HEK293 (cell line): ENCODE results near the gene SUPT5H.

Experiments
- CTCF ChIA-PET: fragments of 350-600 bp; formaldehyde crosslinking; extraction: SDS; loops from one replicate; lab custom pipeline; 2021; ENCODE audit warnings: antibody characterized with exemption; lab: Yijun Ruan, JAX
- POLR2A ChIA-PET: fragments of 300-600 bp; formaldehyde crosslinking; extraction: SDS; loops from one replicate; lab custom pipeline; 2020; ENCODE audit warnings: antibody characterized with exemption, inconsistent platforms; lab: Yijun Ruan, JAX
- H3K27ac ChIP-seq: fragments of 200-500 bp; sonication (Bioruptor generic); 2 replicates; pipeline ENCODE4 v1.5.1; 2014; ENCODE audit warnings: low read depth, low read length, control low read depth, inconsistent platforms; ENCODE audit errors: extremely low read depth
- H3K36me3 ChIP-seq, 2 experiments: fragments of 200-500 bp in 1 of 2; sonication (Bioruptor generic) in 1 of 2; 1 replicate in 1 of 2; 2 replicates in 1 of 2; pipeline ENCODE4 v1.5.1; 2014 to 2017; ENCODE audit warnings: inconsistent platforms in 2 of 2, low read length in 2 of 2; ENCODE audit not compliant: control insufficient read depth in 2 of 2, insufficient read depth in 1 of 2
- H3K4me1 ChIP-seq: fragments of 200-500 bp; sonication (Bioruptor generic); 2 replicates; pipeline ENCODE4 v1.5.1; 2014; ENCODE audit warnings: mild to moderate bottlenecking, low read length, inconsistent platforms; ENCODE audit not compliant: control insufficient read depth, insufficient read depth
- H3K4me3 ChIP-seq: 2 replicates; pipeline ENCODE4 v1.5.1; 2011; ENCODE audit warnings: low read depth, mild to moderate bottlenecking, control low read depth, low read length, moderate library complexity
- H3K9me3 ChIP-seq: fragments of 200-500 bp; sonication (Bioruptor generic); 2 replicates; pipeline ENCODE4 v1.5.1; 2014; ENCODE audit warnings: low read depth, low read length, inconsistent platforms; ENCODE audit not compliant: control insufficient read depth, insufficient read depth
- BCL11A ChIP-seq: fragments of 450-650 bp; formaldehyde crosslinking; IDR thresholded peaks from 2 replicates; pipeline ENCODE4 v1.5.1; 2016; ENCODE audit warnings: low read depth, missing biosample characterization, missing genetic modification characterization
- GLIS2 ChIP-seq: fragments of 450-650 bp; formaldehyde crosslinking; IDR thresholded peaks from 2 replicates; pipeline ENCODE4 v1.5.1; 2016; ENCODE audit warnings: missing biosample characterization, missing genetic modification characterization
- KLF17 ChIP-seq: fragments of 450-650 bp; formaldehyde crosslinking; IDR thresholded peaks from 2 replicates; pipeline ENCODE4 v1.5.1; 2016; ENCODE audit warnings: missing biosample characterization, missing genetic modification characterization
- MZF1 ChIP-seq: fragments of 450-650 bp; formaldehyde crosslinking; IDR thresholded peaks from 2 replicates; pipeline ENCODE4 v1.5.1; 2017; ENCODE audit warnings: missing biosample characterization, missing genetic modification characterization, borderline replicate concordance
- SCRT1 ChIP-seq: fragments of 450-650 bp; formaldehyde crosslinking; IDR thresholded peaks from 2 replicates; pipeline ENCODE4 v1.5.1; 2016; ENCODE audit warnings: missing biosample characterization, missing genetic modification characterization, borderline replicate concordance
- WT1 ChIP-seq: fragments of 450-650 bp; formaldehyde crosslinking; IDR thresholded peaks from 2 replicates; pipeline ENCODE4 v1.5.1; 2016; ENCODE audit warnings: missing biosample characterization, missing genetic modification characterization
- ZBTB20 ChIP-seq: fragments of 450-650 bp; formaldehyde crosslinking; IDR thresholded peaks from 2 replicates; pipeline ENCODE4 v1.5.1; 2016; ENCODE audit warnings: missing biosample characterization, missing genetic modification characterization
- ZBTB21 ChIP-seq: fragments of 450-650 bp; formaldehyde crosslinking; IDR thresholded peaks from 2 replicates; pipeline ENCODE4 v1.5.1; 2017; ENCODE audit warnings: missing biosample characterization, missing genetic modification characterization
- ZBTB48 ChIP-seq: fragments of 450-650 bp; formaldehyde crosslinking; IDR thresholded peaks from 2 replicates; pipeline ENCODE4 v1.5.1; 2016; ENCODE audit warnings: missing biosample characterization, missing genetic modification characterization
- ZBTB6 ChIP-seq: fragments of 450-650 bp; formaldehyde crosslinking; IDR thresholded peaks from 2 replicates; pipeline ENCODE4 v1.5.1; 2017; ENCODE audit warnings: missing biosample characterization, missing genetic modification characterization
- ZEB2 ChIP-seq: fragments of 450-650 bp; formaldehyde crosslinking; IDR thresholded peaks from 2 replicates; pipeline ENCODE4 v1.5.1; 2016; ENCODE audit warnings: missing biosample characterization, missing genetic modification characterization
- ZNF121 ChIP-seq: fragments of 450-650 bp; formaldehyde crosslinking; IDR thresholded peaks from 2 replicates; pipeline ENCODE4 v1.5.1; 2016; ENCODE audit warnings: missing biosample characterization, missing genetic modification characterization
- ZNF146 ChIP-seq: fragments of 450-650 bp; formaldehyde crosslinking; IDR thresholded peaks from 2 replicates; pipeline ENCODE4 v1.5.1; 2016; ENCODE audit warnings: missing biosample characterization, missing genetic modification characterization
- ZNF169 ChIP-seq: fragments of 450-650 bp; formaldehyde crosslinking; IDR thresholded peaks from 2 replicates; pipeline ENCODE4 v1.5.1; 2016; ENCODE audit warnings: missing biosample characterization, missing genetic modification characterization
- ZNF202 ChIP-seq: fragments of 450-650 bp; formaldehyde crosslinking; IDR thresholded peaks from 2 replicates; pipeline ENCODE4 v1.5.1; 2016; ENCODE audit warnings: missing biosample characterization, missing genetic modification characterization, borderline replicate concordance
- ZNF214 ChIP-seq: fragments of 450-650 bp; formaldehyde crosslinking; IDR thresholded peaks from 2 replicates; pipeline ENCODE4 v1.5.1; 2017; ENCODE audit warnings: missing biosample characterization, mild to moderate bottlenecking, missing genetic modification characterization, borderline replicate concordance
- ZNF280D ChIP-seq: fragments of 450-650 bp; formaldehyde crosslinking; IDR thresholded peaks from 2 replicates; pipeline ENCODE4 v1.5.1; 2016; ENCODE audit warnings: missing biosample characterization, missing genetic modification characterization
- ZNF37A ChIP-seq: fragments of 450-650 bp; IDR thresholded peaks from 2 replicates; pipeline ENCODE4 v1.5.1; 2018; ENCODE audit warnings: missing biosample characterization, missing genetic modification characterization
- ZNF394 ChIP-seq: fragments of 450-650 bp; formaldehyde crosslinking; IDR thresholded peaks from 2 replicates; pipeline ENCODE4 v1.5.1; 2016; ENCODE audit warnings: missing biosample characterization, missing genetic modification characterization, mild to moderate bottlenecking, moderate library complexity, borderline replicate concordance
- ZNF548 ChIP-seq: fragments of 450-650 bp; formaldehyde crosslinking; IDR thresholded peaks from 2 replicates; pipeline ENCODE4 v1.5.1; 2016; ENCODE audit warnings: missing biosample characterization, missing genetic modification characterization
- ZNF624 ChIP-seq: fragments of 450-650 bp; formaldehyde crosslinking; IDR thresholded peaks from 2 replicates; pipeline ENCODE4 v1.5.1; 2017; ENCODE audit warnings: missing biosample characterization, missing genetic modification characterization
- ZNF626 ChIP-seq: fragments of 450-650 bp; sonication (Bioruptor Pico); formaldehyde crosslinking; IDR thresholded peaks from 2 replicates; pipeline ENCODE4 v1.5.1; 2018; ENCODE audit warnings: missing biosample characterization, missing genetic modification characterization, inconsistent platforms
- ZNF629 ChIP-seq: fragments of 450-650 bp; formaldehyde crosslinking; IDR thresholded peaks from 2 replicates; pipeline ENCODE4 v1.5.1; 2017; ENCODE audit warnings: missing biosample characterization, missing genetic modification characterization
- ZNF660 ChIP-seq: fragments of 450-650 bp; IDR thresholded peaks from 2 replicates; pipeline ENCODE4 v1.5.1; 2018; ENCODE audit warnings: missing biosample characterization, mild to moderate bottlenecking, missing genetic modification characterization
- ZNF76 ChIP-seq: fragments of 450-650 bp; formaldehyde crosslinking; IDR thresholded peaks from 2 replicates; pipeline ENCODE4; 2016; ENCODE audit warnings: low read depth, missing biosample characterization, missing genetic modification characterization, borderline replicate concordance
- ZNF792 ChIP-seq: fragments of 450-650 bp; formaldehyde crosslinking; IDR thresholded peaks from 2 replicates; pipeline ENCODE4 v1.5.1; 2016; ENCODE audit warnings: missing biosample characterization, missing genetic modification characterization

Gene SUPT5H

GRCh38 chr19:39444598-39445195, 685 bp upstream of the SUPT5H start:
- peaks cover 27 to 48% of the 10 kb centered on the region in 2 experiments for H3K36me3 ChIP-seq
- TF ChIP-seq ZNF76 (tag by site-specific recombination) (no peak; the same call in 1 of the 2 replicates), KLF17 (tag by site-specific recombination) (peak; percentile 18; the same call in 1 of the 2 replicates), GLIS2 (tag by site-specific recombination) (no peak), ZNF121 (peak; percentile 29; the same call in 1 of the 2 replicates), BCL11A (tag by site-specific recombination) (0 out of 2 replicates have a peak, but pooled peaks have one; percentile 8), ZNF394 (tag by site-specific recombination) (peak; percentile 37; the same call in 1 of the 2 replicates), ZBTB6 (tag by site-specific recombination) (peak; percentile 54), SCRT1 (tag by site-specific recombination) (peak; percentile 7; the same call in 1 of the 2 replicates), ZNF146 (tag by site-specific recombination) (0 out of 2 replicates have a peak, but pooled peaks have one; percentile 17), ZNF202 (no peak)
- POLR2A ChIA-PET: interaction anchor here (0.6 to 8.1 kb wide), 32 partner anchors 9 to 981 kb away, joined by 3 to 199 read pairs (median 4); partner anchors contain the start of genes EID2B, MED29, PAF1 and RPS16
- H3K4me1 ChIP-seq: peaks cover 23% of the 10 kb centered on the region
- H3K4me3 ChIP-seq: peak overlapping the region; percentile 57
- CTCF ChIA-PET: interaction anchor here (0.5 to 3.5 kb wide), 10 partner anchors 12 to 1106 kb away, joined by 3 to 9 read pairs (median 3); partner anchors contain the start of genes EID2B and TIMM50
- no peaks in the 10 kb centered on the region; the same call in 1 of the 2 replicates for H3K9me3 ChIP-seq
- H3K27ac ChIP-seq: peak overlapping the region; percentile 98

- Histone ChIP-seq H3K9me3 (no peaks in the 10 kb centered on the region; the same call in 1 of the 2 replicates), H3K27ac (peak overlapping the region; percentile 98), H3K4me1 (peaks cover 23% of the 10 kb centered on the region), H3K36me3 (peaks cover 40 to 66% of the 10 kb centered on the region in 2 experiments), H3K4me3 (peak overlapping the region; percentile 57)
- POLR2A ChIA-PET: interaction anchor here (0.6 to 8.1 kb wide), 6 partner anchors 11 to 387 kb away, joined by 3 to 199 read pairs (median 10); partner anchors contain the start of genes DYRK1B, EID2B and RPS16
- CTCF ChIA-PET: interaction anchor here (0.6 to 3.5 kb wide), 7 partner anchors 24 to 461 kb away, joined by 3 to 12 read pairs (median 8); partner anchors contain the start of gene EID2B
- TF ChIP-seq ZNF37A (tag by site-specific recombination) (no peak), ZEB2 (tag by site-specific recombination) (no peak), ZBTB20 (no peak), ZNF548 (no peak), SCRT1 (tag by site-specific recombination) (peak; percentile 31; the same call in 1 of the 2 replicates), ZNF280D (tag by site-specific recombination) (peak; percentile 87), ZNF660 (tag by site-specific recombination) (no peak), WT1 (tag by site-specific recombination) (0 out of 2 replicates have a peak, but pooled peaks have one; percentile 20), ZBTB48 (tag by site-specific recombination) (no peak; the same call in 1 of the 2 replicates), KLF17 (tag by site-specific recombination) (no peak), ZNF624 (tag by site-specific recombination) (no peak), ZNF792 (tag by site-specific recombination) (no peak), ZNF626 (tag by site-specific recombination) (no peak), ZNF629 (tag by site-specific recombination) (no peak), ZNF214 (tag by site-specific recombination) (no peak), ZNF169 (no peak), ZBTB21 (tag by site-specific recombination) (no peak), MZF1 (tag by site-specific recombination) (no peak)
Measured at GRCh38 chr19:39446365-39447084, 1.1 kb downstream of the SUPT5H start.
